OCI-LY3 (cell line): ENCODE measurements around the gene RBMS3.

Experiments used
- H2AFZ ChIP-seq: fragments of 200-600, 300-600 bp; shearing (Covaris generic); 2 replicates; pipeline ENCODE4 v1.6.0; 2014; ENCODE audit warnings: antibody characterized with exemption, low read depth, low read length
- H3K27ac ChIP-seq: fragments of 200-600, 300-600 bp; sonication (generic); 2 replicates; pipeline ENCODE4 v1.5.1; 2014; ENCODE audit warnings: mild to moderate bottlenecking, low read length, moderate library complexity, mixed read lengths
- H3K27me3 ChIP-seq: fragments of 200-600, 300-600 bp; sonication (generic); 2 replicates; pipeline ENCODE4 v1.6.1; 2014; ENCODE audit warnings: low read depth, low read length, mixed read lengths
- H3K36me3 ChIP-seq: fragments of 200-600, 300-600 bp; sonication (generic); replicated peaks from 2 replicates; pipeline ENCODE3; 2014; ENCODE audit warnings: low read depth, low read length, mixed read lengths
- H3K4me1 ChIP-seq: fragments of 300-600, 200-600 bp; sonication (generic); 2 replicates; pipeline ENCODE4 v1.6.1; 2014; ENCODE audit warnings: low read length, mixed read lengths
- H3K4me2 ChIP-seq: fragments of 200-600, 300-600 bp; sonication (generic); 2 replicates; pipeline ENCODE4 v1.6.1; 2014; ENCODE audit warnings: low read length, mixed read lengths
- H3K4me3 ChIP-seq: fragments of 300-600, 200-600 bp; sonication (generic); 2 replicates; pipeline ENCODE4 v1.5.1; 2014; ENCODE audit warnings: antibody characterized with exemption, mild to moderate bottlenecking, low read length, moderate library complexity
- H3K79me2 ChIP-seq: fragments of 300-600, 200-600 bp; shearing (Covaris generic); 2 replicates; pipeline ENCODE4 v1.6.1; 2014; ENCODE audit warnings: mild to moderate bottlenecking, low read length, mixed read lengths
- H3K9ac ChIP-seq: fragments of 300-600, 200-600 bp; shearing (Covaris generic); 2 replicates; pipeline ENCODE4 v1.6.0; 2014; ENCODE audit warnings: mild to moderate bottlenecking, low read length, moderate library complexity
- H3K9me3 ChIP-seq: fragments of 200-600, 300-600 bp; shearing (Covaris generic); 2 replicates; pipeline ENCODE4 v1.6.1; 2014; ENCODE audit warnings: low read length, mixed read lengths; ENCODE audit not compliant: insufficient read depth
- H4K20me1 ChIP-seq: fragments of 200-600, 300-600 bp; sonication (generic); 2 replicates; pipeline ENCODE4 v1.6.1; 2016; ENCODE audit warnings: low read length, mixed read lengths; ENCODE audit not compliant: insufficient read depth
- EZH2phosphoT487 ChIP-seq: fragments of 200-600 bp; shearing (Covaris generic); IDR thresholded peaks from 2 replicates; pipeline ENCODE4 v1.6.1; 2018; ENCODE audit warnings: antibody characterized with exemption, mixed run types, low read depth
- TF ChIP-seq, protein P1 (sequence below): fragments of 200-600, 300-600 bp; sonication (generic); IDR thresholded peaks from 2 replicates; pipeline ENCODE4 v1.5.1; 2014; ENCODE audit warnings: antibody characterized with exemption, low read length, low read depth

The RBMS3 gene

DNA sequence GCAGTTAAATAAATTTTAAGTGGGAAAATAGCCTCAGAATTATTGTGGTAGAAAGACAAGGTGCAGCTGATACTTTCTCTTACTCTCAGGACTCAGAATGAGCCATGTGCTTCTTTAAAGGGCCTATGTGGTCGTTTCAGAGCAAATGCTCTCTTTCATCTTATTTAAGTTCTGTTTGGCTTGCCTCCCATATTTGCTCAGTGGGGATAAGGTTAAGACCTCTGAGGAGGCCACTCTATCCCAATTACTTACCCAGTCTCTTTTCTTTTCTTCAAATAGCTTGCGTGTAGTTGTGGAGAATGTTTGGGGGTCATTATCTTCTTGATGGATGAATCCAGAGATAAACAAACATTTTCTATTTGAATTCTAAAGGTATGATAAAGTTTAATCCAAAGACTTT lies 221.9 kb downstream of the RBMS3 start:
- H3K79me2 ChIP-seq, result no peaks in the 10 kb centered on the region
- H3K4me1 ChIP-seq, result no peaks in the 10 kb centered on the region
- H4K20me1 ChIP-seq, result no peaks in the 10 kb centered on the region
- no peak overlapping the region for H3K27ac ChIP-seq
- no peak overlapping the region for H3K4me2 ChIP-seq
- H3K4me3 ChIP-seq, result no peak overlapping the region
- no peaks in the 10 kb centered on the region for H3K36me3 ChIP-seq
- no peak overlapping the region for H2AFZ ChIP-seq
- H3K9ac ChIP-seq, result no peak overlapping the region
- no peaks in the 10 kb centered on the region for H3K9me3 ChIP-seq
- H3K27me3 ChIP-seq, result no peaks in the 10 kb centered on the region
- TF ChIP-seq EZH2phosphoT487, result no peak
- TF ChIP-seq, protein P1, sequence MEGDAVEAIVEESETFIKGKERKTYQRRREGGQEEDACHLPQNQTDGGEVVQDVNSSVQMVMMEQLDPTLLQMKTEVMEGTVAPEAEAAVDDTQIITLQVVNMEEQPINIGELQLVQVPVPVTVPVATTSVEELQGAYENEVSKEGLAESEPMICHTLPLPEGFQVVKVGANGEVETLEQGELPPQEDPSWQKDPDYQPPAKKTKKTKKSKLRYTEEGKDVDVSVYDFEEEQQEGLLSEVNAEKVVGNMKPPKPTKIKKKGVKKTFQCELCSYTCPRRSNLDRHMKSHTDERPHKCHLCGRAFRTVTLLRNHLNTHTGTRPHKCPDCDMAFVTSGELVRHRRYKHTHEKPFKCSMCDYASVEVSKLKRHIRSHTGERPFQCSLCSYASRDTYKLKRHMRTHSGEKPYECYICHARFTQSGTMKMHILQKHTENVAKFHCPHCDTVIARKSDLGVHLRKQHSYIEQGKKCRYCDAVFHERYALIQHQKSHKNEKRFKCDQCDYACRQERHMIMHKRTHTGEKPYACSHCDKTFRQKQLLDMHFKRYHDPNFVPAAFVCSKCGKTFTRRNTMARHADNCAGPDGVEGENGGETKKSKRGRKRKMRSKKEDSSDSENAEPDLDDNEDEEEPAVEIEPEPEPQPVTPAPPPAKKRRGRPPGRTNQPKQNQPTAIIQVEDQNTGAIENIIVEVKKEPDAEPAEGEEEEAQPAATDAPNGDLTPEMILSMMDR, result no peak

DNA sequence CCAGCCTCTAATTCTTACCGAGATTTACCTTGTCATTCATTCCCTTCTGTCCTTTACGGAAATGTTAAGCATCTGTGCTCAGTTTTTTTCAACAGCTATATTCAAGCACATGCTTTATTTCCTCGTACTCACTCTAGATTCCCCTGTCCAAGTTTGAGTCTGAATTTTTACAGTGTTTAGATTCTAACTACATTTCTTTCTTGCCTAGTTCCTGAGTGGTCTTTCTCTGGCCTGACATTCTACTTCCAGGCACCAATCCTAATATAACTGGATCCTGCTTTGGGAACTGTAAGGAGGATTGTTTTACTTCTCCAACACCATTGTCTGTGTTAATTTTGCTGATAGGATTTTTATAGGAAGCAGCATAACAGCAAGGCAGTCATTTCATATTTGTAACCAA lies 222.4 kb downstream of the RBMS3 start:
- Histone ChIP-seq H4K20me1 (no peaks in the 10 kb centered on the region), H3K36me3 (no peaks in the 10 kb centered on the region), H3K27me3 (no peaks in the 10 kb centered on the region), H2AFZ (no peak overlapping the region), H3K9me3 (no peaks in the 10 kb centered on the region), H3K79me2 (no peaks in the 10 kb centered on the region), H3K4me3 (no peak overlapping the region), H3K27ac (no peak overlapping the region), H3K4me1 (no peaks in the 10 kb centered on the region), H3K9ac (no peak overlapping the region), H3K4me2 (no peak overlapping the region)
- TF ChIP-seq EZH2phosphoT487, result no peak
- TF ChIP-seq, protein P1, result no peak

DNA sequence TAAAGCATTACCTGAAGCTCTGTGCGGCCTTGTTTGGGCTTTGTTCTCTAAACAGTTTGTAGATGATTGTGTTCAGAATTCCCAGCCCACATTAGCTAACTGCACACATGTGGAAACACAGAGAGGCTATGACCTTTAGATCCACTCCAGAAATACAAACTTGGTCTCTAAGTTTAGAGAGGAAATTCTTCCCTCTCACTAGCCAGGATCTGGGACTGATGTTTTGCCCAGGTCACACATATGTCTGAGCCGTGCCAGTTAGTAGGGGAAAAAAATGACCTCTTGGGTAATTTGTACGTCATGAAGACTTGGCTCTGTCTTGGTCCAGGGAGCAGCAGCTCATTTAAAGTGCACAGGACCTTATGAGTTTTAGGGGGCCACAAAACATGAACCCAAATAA lies 223.1 kb downstream of the RBMS3 start:
- Histone ChIP-seq H3K4me3 (no peak overlapping the region), H3K36me3 (no peaks in the 10 kb centered on the region), H3K9me3 (no peaks in the 10 kb centered on the region), H3K9ac (no peak overlapping the region), H4K20me1 (no peaks in the 10 kb centered on the region), H3K4me2 (no peak overlapping the region), H3K27ac (no peak overlapping the region), H3K27me3 (no peaks in the 10 kb centered on the region), H3K4me1 (no peaks in the 10 kb centered on the region), H2AFZ (no peak overlapping the region), H3K79me2 (no peaks in the 10 kb centered on the region)
- TF ChIP-seq EZH2phosphoT487, result no peak
- TF ChIP-seq, protein P1, result no peak

DNA sequence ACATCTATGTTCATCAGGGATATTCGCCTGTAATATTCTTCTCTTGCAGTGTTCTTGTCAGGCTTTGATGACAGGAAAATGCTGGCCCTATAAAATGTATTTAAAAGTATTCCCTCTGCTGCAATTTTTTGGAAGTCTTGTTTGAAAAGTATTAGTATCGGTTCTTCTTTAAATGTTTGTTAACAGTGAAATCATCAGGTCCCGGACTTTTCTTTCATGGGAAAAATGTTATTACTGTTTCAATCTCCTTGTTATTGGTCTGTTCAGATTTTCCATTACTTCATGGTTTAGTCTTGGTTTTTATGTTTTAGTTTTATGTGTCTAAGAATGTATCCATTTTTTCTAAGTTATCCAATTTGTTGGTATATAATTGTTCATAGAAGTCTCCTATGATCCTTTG lies 225.6 kb downstream of the RBMS3 start:
- TF ChIP-seq EZH2phosphoT487, result no peak
- Histone ChIP-seq H3K4me1 (no peaks in the 10 kb centered on the region), H3K9ac (no peak overlapping the region), H3K27ac (no peak overlapping the region), H3K27me3 (no peaks in the 10 kb centered on the region), H4K20me1 (no peaks in the 10 kb centered on the region), H3K4me2 (no peak overlapping the region), H3K9me3 (no peaks in the 10 kb centered on the region), H3K79me2 (no peaks in the 10 kb centered on the region), H2AFZ (no peak overlapping the region), H3K36me3 (no peaks in the 10 kb centered on the region), H3K4me3 (no peak overlapping the region)

DNA sequence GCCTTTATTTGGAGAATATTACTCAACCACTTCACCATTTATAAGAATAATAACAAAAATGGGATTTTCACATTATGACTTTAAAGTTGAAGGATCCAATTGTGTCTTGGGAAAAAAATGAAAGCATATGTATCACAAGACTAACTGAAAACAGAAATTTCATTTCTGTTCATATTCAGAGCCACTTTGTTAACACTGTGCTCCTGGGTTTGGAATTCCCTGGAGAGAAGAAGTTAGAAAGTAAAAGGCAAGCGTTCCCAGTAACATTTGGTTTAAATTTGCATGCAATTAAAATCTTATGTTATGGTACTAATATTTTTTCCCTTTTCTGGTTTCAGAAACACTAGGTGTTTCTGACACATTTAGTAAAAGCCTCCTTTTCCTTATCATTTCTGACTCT lies 230.8 kb downstream of the RBMS3 start:
- H3K27ac ChIP-seq, result no peak overlapping the region
- H3K9me3 ChIP-seq, result no peaks in the 10 kb centered on the region
- TF ChIP-seq, protein P1, result no peak
- no peak for TF ChIP-seq EZH2phosphoT487
- H2AFZ ChIP-seq, result no peak overlapping the region
- no peak overlapping the region for H3K9ac ChIP-seq
- H4K20me1 ChIP-seq, result no peaks in the 10 kb centered on the region
- H3K4me1 ChIP-seq, result peaks cover 29% of the 10 kb centered on the region
- no peaks in the 10 kb centered on the region for H3K36me3 ChIP-seq
- peaks cover 15% of the 10 kb centered on the region for H3K27me3 ChIP-seq
- no peak overlapping the region for H3K4me2 ChIP-seq
- no peaks in the 10 kb centered on the region for H3K79me2 ChIP-seq
- H3K4me3 ChIP-seq, result no peak overlapping the region
